DOHH2 (cell line): ENCODE results near the gene CDH22.

ENCODE experiments used
- H3F3A ChIP-seq: fragments of 200-600 bp; sonication (generic), shearing (Covaris generic); 2 replicates; pipeline ENCODE4 v1.6.0; 2016; ENCODE audit warnings: antibody characterized with exemption, mild to moderate bottlenecking; ENCODE audit not compliant: control insufficient read depth, insufficient read depth
- H3K27ac ChIP-seq: fragments of 200-600 bp; sonication (generic); 2 replicates; pipeline ENCODE4 v1.5.1; 2014; ENCODE audit warnings: low read depth, mild to moderate bottlenecking, low read length, moderate library complexity
- H3K27me3 ChIP-seq: fragments of 200-600 bp; sonication (generic); 2 replicates; pipeline ENCODE4 v1.6.1; 2014; ENCODE audit warnings: mild to moderate bottlenecking, low read length, mixed read lengths; ENCODE audit not compliant: control insufficient read depth
- H3K36me3 ChIP-seq: fragments of 200-600 bp; sonication (generic); 2 replicates; pipeline ENCODE4 v1.6.1; 2014; ENCODE audit warnings: mild to moderate bottlenecking, low read length, moderate library complexity, mixed read lengths; ENCODE audit not compliant: control insufficient read depth
- H3K4me1 ChIP-seq: fragments of 200-600 bp; sonication (generic); 2 replicates; pipeline ENCODE4 v1.6.1; 2014; ENCODE audit warnings: mild to moderate bottlenecking, low read length, mixed read lengths; ENCODE audit not compliant: control insufficient read depth
- H3K4me2 ChIP-seq: fragments of 200-600 bp; sonication (generic); 2 replicates; pipeline ENCODE4 v1.6.0; 2014; ENCODE audit warnings: mild to moderate bottlenecking, low read length, moderate library complexity
- H3K4me3 ChIP-seq: fragments of 200-600 bp; sonication (generic); 2 replicates; pipeline ENCODE4 v1.5.1; 2014; ENCODE audit warnings: mild to moderate bottlenecking, low read length, mixed read lengths
- H3K79me2 ChIP-seq: fragments of 200-600 bp; sonication (generic); 2 replicates; pipeline ENCODE4 v1.6.1; 2014; ENCODE audit warnings: mild to moderate bottlenecking, low read length, mixed read lengths; ENCODE audit not compliant: control insufficient read depth
- H3K9me2 ChIP-seq: fragments of 200-600 bp; sonication (generic); replicated peaks from 2 replicates; pipeline ENCODE4 v1.6.1; 2014; ENCODE audit warnings: mild to moderate bottlenecking, low read length, mixed read lengths; ENCODE audit not compliant: control insufficient read depth
- H3K9me3 ChIP-seq: fragments of 200-600 bp; sonication (generic); 2 replicates; pipeline ENCODE4 v1.6.1; 2014; ENCODE audit warnings: antibody characterized with exemption, low read length, mixed read lengths; ENCODE audit not compliant: control insufficient read depth, insufficient read depth
- H4K20me1 ChIP-seq: fragments of 200-600 bp; sonication (generic); 2 replicates; pipeline ENCODE4 v1.6.0; 2014; ENCODE audit warnings: low read depth, mild to moderate bottlenecking, antibody characterized with exemption, low read length, moderate library complexity; ENCODE audit not compliant: control insufficient read depth, insufficient read depth
- CTCF ChIP-seq: fragments of 200-600 bp; sonication (generic); IDR thresholded peaks from one replicate; pipeline ENCODE4 v1.5.1; 2014; ENCODE audit warnings: antibody characterized with exemption, mild to moderate bottlenecking, low read depth, low read length; ENCODE audit not compliant: poor library complexity, severe bottlenecking
- EZH2phosphoT487 ChIP-seq: fragments of 200-600 bp; sonication (generic); IDR thresholded peaks from 2 replicates; pipeline ENCODE4 v1.6.1; 2017; ENCODE audit warnings: borderline replicate concordance, mild to moderate bottlenecking, antibody characterized with exemption, low read length, moderate library complexity, mixed read lengths

The CDH22 gene

GRCh38 chr20:46240065-46240464 is 68.2 kb downstream of the CDH22 start:
- Histone ChIP-seq H3K27me3 (no peaks in the 10 kb centered on the region), H3K27ac (no peak overlapping the region), H3K4me2 (no peak overlapping the region), H3K36me3 (no peaks in the 10 kb centered on the region), H3K9me3 (no peaks in the 10 kb centered on the region), H3F3A (no peaks in the 10 kb centered on the region), H3K79me2 (no peaks in the 10 kb centered on the region), H3K4me1 (no peaks in the 10 kb centered on the region), H4K20me1 (no peaks in the 10 kb centered on the region), H3K4me3 (no peak overlapping the region), H3K9me2 (no peaks in the 10 kb centered on the region)
- TF ChIP-seq EZH2phosphoT487 (no peak), CTCF (no peak)

GRCh38 chr20:46237736-46238135 is 70.6 kb downstream of the CDH22 start:
- H3K4me2 ChIP-seq = no peak overlapping the region

GRCh38 chr20:46237227-46237626 is 71.1 kb downstream of the CDH22 start:
- Histone ChIP-seq H3K36me3 (no peaks in the 10 kb centered on the region), H3K79me2 (no peaks in the 10 kb centered on the region), H3K4me3 (no peak overlapping the region), H3K27ac (no peak overlapping the region), H3K27me3 (no peaks in the 10 kb centered on the region), H4K20me1 (no peaks in the 10 kb centered on the region), H3K9me2 (no peaks in the 10 kb centered on the region), H3F3A (no peaks in the 10 kb centered on the region), H3K4me2 (no peak overlapping the region), H3K9me3 (no peaks in the 10 kb centered on the region), H3K4me1 (no peaks in the 10 kb centered on the region)
- TF ChIP-seq EZH2phosphoT487 = no peak
- no peak for TF ChIP-seq CTCF

More at GRCh38 chr20:46237736-46238135, 70.6 kb downstream of the CDH22 start:
- Histone ChIP-seq H3K4me1 (no peaks in the 10 kb centered on the region), H3K4me3 (no peak overlapping the region), H3K79me2 (no peaks in the 10 kb centered on the region), H3K9me3 (no peaks in the 10 kb centered on the region), H4K20me1 (no peaks in the 10 kb centered on the region), H3K27me3 (no peaks in the 10 kb centered on the region), H3K36me3 (no peaks in the 10 kb centered on the region), H3F3A (no peaks in the 10 kb centered on the region), H3K9me2 (no peaks in the 10 kb centered on the region), H3K27ac (no peak overlapping the region)
- no peak for TF ChIP-seq EZH2phosphoT487
- no peak for TF ChIP-seq CTCF

- TF ChIP-seq EZH2phosphoT487 (no peak), CTCF (no peak)
- Histone ChIP-seq H3K79me2 (no peaks in the 10 kb centered on the region), H3K9me3 (no peaks in the 10 kb centered on the region), H3K27me3 (no peaks in the 10 kb centered on the region), H4K20me1 (no peaks in the 10 kb centered on the region), H3K4me1 (no peaks in the 10 kb centered on the region), H3K4me2 (no peak overlapping the region), H3K4me3 (no peak overlapping the region), H3F3A (no peaks in the 10 kb centered on the region), H3K27ac (no peak overlapping the region), H3K9me2 (no peaks in the 10 kb centered on the region), H3K36me3 (no peaks in the 10 kb centered on the region)
Measured at GRCh38 chr20:46235077-46235476, 73.2 kb downstream of the CDH22 start.
